Esophagus squamous epithelium (tissue), 4 donors: ENCODE data around the gene ADK.

Experiments
- POLR2A ChIP-seq, 4 donors: fragments of 450-650 bp; IDR thresholded peaks; one replicate each; pipeline ENCODE4 v1.6.1; 2017; ENCODE audit warnings: antibody characterized with exemption in 4 of 4, mild to moderate bottlenecking in 4 of 4, moderate library complexity in 3 of 4
- TF ChIP-seq, protein P1 (sequence below), 6 experiments: fragments of 450-650 bp in 4 of 6; fragments of 200-600 bp in 2 of 6; sonication (generic) in 2 of 6; IDR thresholded peaks; one replicate each; pipeline ENCODE4 v1.5.1; 2016 to 2019; ENCODE audit warnings: antibody characterized with exemption in 6 of 6, mild to moderate bottlenecking in 4 of 6, moderate library complexity in 4 of 6

DNA sequence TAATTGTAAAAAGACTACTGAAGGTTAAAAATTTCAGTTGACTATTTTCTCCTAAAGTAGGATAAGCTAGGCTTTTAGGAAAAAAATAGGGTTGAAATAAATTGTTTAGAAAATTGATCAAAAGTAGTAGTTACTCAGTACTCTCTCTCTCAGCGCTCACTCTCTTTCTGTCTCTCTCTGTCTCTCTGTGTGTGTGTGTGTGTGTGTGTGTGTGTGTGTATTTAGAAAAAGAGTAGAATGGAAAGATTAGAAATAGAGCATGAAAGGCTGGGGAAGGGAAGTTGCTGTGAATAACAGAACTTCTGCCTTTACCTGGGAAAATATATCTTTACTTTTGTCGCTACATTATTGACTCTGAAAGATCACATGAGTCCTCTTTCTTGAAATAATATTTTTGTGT, 20.6 kb downstream of the ADK start:
- TF ChIP-seq, protein P1, sequence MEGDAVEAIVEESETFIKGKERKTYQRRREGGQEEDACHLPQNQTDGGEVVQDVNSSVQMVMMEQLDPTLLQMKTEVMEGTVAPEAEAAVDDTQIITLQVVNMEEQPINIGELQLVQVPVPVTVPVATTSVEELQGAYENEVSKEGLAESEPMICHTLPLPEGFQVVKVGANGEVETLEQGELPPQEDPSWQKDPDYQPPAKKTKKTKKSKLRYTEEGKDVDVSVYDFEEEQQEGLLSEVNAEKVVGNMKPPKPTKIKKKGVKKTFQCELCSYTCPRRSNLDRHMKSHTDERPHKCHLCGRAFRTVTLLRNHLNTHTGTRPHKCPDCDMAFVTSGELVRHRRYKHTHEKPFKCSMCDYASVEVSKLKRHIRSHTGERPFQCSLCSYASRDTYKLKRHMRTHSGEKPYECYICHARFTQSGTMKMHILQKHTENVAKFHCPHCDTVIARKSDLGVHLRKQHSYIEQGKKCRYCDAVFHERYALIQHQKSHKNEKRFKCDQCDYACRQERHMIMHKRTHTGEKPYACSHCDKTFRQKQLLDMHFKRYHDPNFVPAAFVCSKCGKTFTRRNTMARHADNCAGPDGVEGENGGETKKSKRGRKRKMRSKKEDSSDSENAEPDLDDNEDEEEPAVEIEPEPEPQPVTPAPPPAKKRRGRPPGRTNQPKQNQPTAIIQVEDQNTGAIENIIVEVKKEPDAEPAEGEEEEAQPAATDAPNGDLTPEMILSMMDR (IDR thresholded peaks at IDR 0.05) = no peak
- no peak for TF ChIP-seq POLR2A (IDR thresholded peaks at IDR 0.05)
